Uterus (tissue), 4 donors: ENCODE results near the gene RNASEH2B. TPM values are rescaled to one million over a fixed set of nuclear protein-coding genes. Genes with fewer than 3 reads are reported as not detected.

Experiments
- DNase-seq, 2 donors: peaks; one replicate each; pipeline ENCODE4 v3.0.0-alpha.2; 2019 to 2020
- H3K27ac ChIP-seq, 2 donors: fragments of 200-600 bp; sonication (generic); 1 replicate in 1 of 2; 2 replicates in 1 of 2; pipeline ENCODE4 v1.5.1; 2016 to 2018
- H3K27me3 ChIP-seq, 2 donors: fragments of 200-600 bp; sonication (generic); one replicate each; pipeline ENCODE4 v1.5.1; 2018 to 2019; ENCODE audit warnings: control low read depth in 1 of 2
- H3K36me3 ChIP-seq, 2 donors: fragments of 200-600 bp; sonication (generic); one replicate each; pipeline ENCODE4 v1.5.1; 2019; ENCODE audit warnings: control low read depth in 1 of 2
- H3K4me1 ChIP-seq, 2 donors: fragments of 200-600 bp; sonication (generic); one replicate each; pipeline ENCODE4 v1.5.1; 2018 to 2019; ENCODE audit warnings: control low read depth in 1 of 2
- H3K4me3 ChIP-seq, 2 donors: fragments of 200-600 bp; sonication (generic); 1 replicate in 1 of 2; 2 replicates in 1 of 2; pipeline ENCODE4 v1.5.1; 2018 to 2019; ENCODE audit warnings: mild to moderate bottlenecking in 1 of 2
- H3K9me3 ChIP-seq, 2 donors: fragments of 200-600 bp; sonication (generic); one replicate each; pipeline ENCODE4 v1.5.1; 2019; ENCODE audit warnings: control low read depth in 1 of 2
- CTCF ChIP-seq, 4 experiments: fragments of 200-600 bp in 2 of 4; fragments of 450-650 bp in 2 of 4; sonication (generic) in 2 of 4; IDR thresholded peaks; one replicate each; pipeline ENCODE4 v1.5.1; 2016 to 2019; ENCODE audit warnings: antibody characterized with exemption in 4 of 4, mild to moderate bottlenecking in 2 of 4, moderate library complexity in 1 of 4
- POLR2A ChIP-seq, 2 donors: fragments of 450-650 bp; IDR thresholded peaks; one replicate each; pipeline ENCODE4 v1.6.1; 2016; ENCODE audit warnings: antibody characterized with exemption in 2 of 2, mild to moderate bottlenecking in 1 of 2, moderate library complexity in 1 of 2
- intact Hi-C: fragments of 100-400 bp; cut with DNase I; formaldehyde crosslinking; loops from one replicate; pipeline ENCODE4 v1.15.1; 2023; ENCODE audit warnings: low total_unique reads
- total RNA-seq, 4 donors: library from RNA; depleted of rRNA in 3 of 4; stranded (reverse); fragments of >200 nt in 3 of 4; gene quantifications; one replicate each; pipeline versions ENCODE4 v1.1.0 to v1.2.4, GENCODE V29; 2014 to 2023
- donor health status: DM: yes; HTN: yes; CAD: no.

RNASEH2B gene
- total RNA-seq, 4 donors from 2014 or later = 101 to 183 (median 155) TPM

GRCh38 chr13:50932091-50932490 lies 22.5 kb downstream of the RNASEH2B start:
- Histone ChIP-seq H3K36me3 (no peaks in the 10 kb centered on the region), H3K4me1 (no peaks in the 10 kb centered on the region), H3K9me3 (no peaks in the 10 kb centered on the region), H3K27me3 (no peaks in the 10 kb centered on the region), H3K27ac (no peak overlapping the region), H3K4me3 (no peak overlapping the region)
- no peak for DNase-seq
- intact Hi-C loops = no loop called here
- no peak for TF ChIP-seq CTCF (IDR thresholded peaks at IDR 0.05)
- TF ChIP-seq POLR2A (IDR thresholded peaks at IDR 0.05) = no peak

GRCh38 chr13:50934735-50935435 lies 25.3 kb downstream of the RNASEH2B start:
- no peaks in the 10 kb centered on the region for H3K9me3 ChIP-seq
- H3K27me3 ChIP-seq = no peaks in the 10 kb centered on the region
- H3K36me3 ChIP-seq = no peaks in the 10 kb centered on the region
- TF ChIP-seq POLR2A (IDR thresholded peaks at IDR 0.05) (no peak), CTCF (IDR thresholded peaks at IDR 0.05) (no peak)
- intact Hi-C loops = no loop called here
- no peak overlapping the region for H3K4me3 ChIP-seq
- H3K4me1 ChIP-seq = no peaks in the 10 kb centered on the region
- DNase-seq = no peak
- no peak overlapping the region for H3K27ac ChIP-seq

GRCh38 chr13:50936679-50937078 lies 27.1 kb downstream of the RNASEH2B start:
- TF ChIP-seq POLR2A (IDR thresholded peaks at IDR 0.05) (no peak), CTCF (IDR thresholded peaks at IDR 0.05) (no peak)
- Histone ChIP-seq H3K4me1 (no peaks in the 10 kb centered on the region), H3K9me3 (no peaks in the 10 kb centered on the region), H3K27ac (no peak overlapping the region), H3K4me3 (no peak overlapping the region), H3K36me3 (no peaks in the 10 kb centered on the region), H3K27me3 (no peaks in the 10 kb centered on the region)
- no peak for DNase-seq
- intact Hi-C loops = no loop called here

GRCh38 chr13:50940509-50940908 lies 30.9 kb downstream of the RNASEH2B start:
- no peak for DNase-seq
- Histone ChIP-seq H3K4me1 (no peaks in the 10 kb centered on the region), H3K9me3 (no peaks in the 10 kb centered on the region), H3K27me3 (no peaks in the 10 kb centered on the region), H3K4me3 (no peak overlapping the region), H3K36me3 (no peaks in the 10 kb centered on the region), H3K27ac (no peak overlapping the region)
- TF ChIP-seq POLR2A (IDR thresholded peaks at IDR 0.05) = no peak
- TF ChIP-seq CTCF (IDR thresholded peaks at IDR 0.05) = no peak
- intact Hi-C loops = no loop called here

GRCh38 chr13:50941146-50941545 lies 31.6 kb downstream of the RNASEH2B start:
- Histone ChIP-seq H3K27me3 (no peaks in the 10 kb centered on the region), H3K4me3 (no peak overlapping the region), H3K36me3 (no peaks in the 10 kb centered on the region), H3K9me3 (no peaks in the 10 kb centered on the region), H3K27ac (no peak overlapping the region), H3K4me1 (no peaks in the 10 kb centered on the region)
- intact Hi-C loops = no loop called here
- TF ChIP-seq CTCF (IDR thresholded peaks at IDR 0.05) = no peak
- TF ChIP-seq POLR2A (IDR thresholded peaks at IDR 0.05) = no peak
- no peak for DNase-seq
